Measurements from ENCODE around the gene FLAD1.
A peak's percentile ranks its signal among the peaks of the same experiment; 100 is the strongest.

Gene FLAD1

GRCh38 chr1:155013632-155014031, 30.5 kb downstream of the FLAD1 start:
- no peak for TF ChIP-seq POLR2A (IDR thresholded peaks at IDR 0.05; ENCODE audit: extremely low read depth, insufficient read length)
- TF ChIP-seq, protein P1, sequence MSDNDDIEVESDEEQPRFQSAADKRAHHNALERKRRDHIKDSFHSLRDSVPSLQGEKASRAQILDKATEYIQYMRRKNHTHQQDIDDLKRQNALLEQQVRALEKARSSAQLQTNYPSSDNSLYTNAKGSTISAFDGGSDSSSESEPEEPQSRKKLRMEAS (IDR thresholded peaks at IDR 0.05; ENCODE audit: low read depth, low read length), result no peak
- peak; percentile 60 for DNase-seq (ENCODE audit: low read depth)
- no peak overlapping the region for H3K4me3 ChIP-seq (ENCODE audit: low read depth, low read length)

DNA sequence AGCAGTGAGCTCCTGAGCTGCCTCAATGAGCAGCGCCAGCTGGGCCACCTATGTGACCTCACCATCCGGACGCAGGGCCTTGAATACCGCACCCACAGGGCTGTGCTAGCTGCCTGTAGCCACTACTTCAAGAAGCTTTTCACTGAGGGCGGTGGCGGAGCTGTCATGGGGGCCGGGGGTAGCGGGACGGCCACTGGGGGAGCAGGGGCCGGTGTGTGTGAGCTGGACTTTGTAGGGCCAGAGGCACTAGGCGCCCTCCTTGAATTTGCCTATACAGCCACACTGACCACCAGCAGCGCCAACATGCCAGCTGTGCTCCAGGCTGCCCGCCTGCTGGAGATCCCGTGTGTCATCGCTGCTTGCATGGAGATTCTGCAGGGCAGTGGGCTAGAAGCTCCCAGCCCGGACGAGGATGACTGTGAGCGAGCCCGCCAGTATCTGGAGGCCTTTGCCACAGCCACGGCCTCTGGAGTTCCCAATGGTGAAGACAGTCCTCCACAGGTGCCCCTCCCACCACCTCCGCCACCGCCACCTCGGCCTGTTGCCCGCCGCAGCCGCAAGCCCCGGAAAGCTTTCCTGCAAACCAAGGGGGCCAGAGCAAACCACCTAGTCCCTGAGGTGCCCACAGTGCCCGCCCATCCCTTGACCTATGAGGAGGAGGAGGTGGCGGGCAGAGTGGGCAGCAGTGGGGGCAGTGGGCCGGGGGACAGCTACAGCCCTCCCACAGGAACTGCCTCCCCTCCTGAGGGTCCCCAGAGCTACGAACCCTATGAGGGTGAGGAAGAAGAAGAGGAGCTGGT, 31.8 kb downstream of the FLAD1 start:
- TF ChIP-seq MYC (IDR thresholded peaks at IDR 0.05; ENCODE audit: low read depth, low read length) (no peak), POLR2A (IDR thresholded peaks at IDR 0.05; ENCODE audit: extremely low read depth, insufficient read length) (no peak), CTCF (IDR thresholded peaks at IDR 0.05; ENCODE audit: low read depth, low read length) (no peak)
- TF ChIP-seq, protein P1 (IDR thresholded peaks at IDR 0.05; ENCODE audit: low read depth, low read length), result no peak
- no peak for DNase-seq (ENCODE audit: low read depth)
- no peak overlapping the region for H3K4me3 ChIP-seq (ENCODE audit: low read depth, low read length)

DNA sequence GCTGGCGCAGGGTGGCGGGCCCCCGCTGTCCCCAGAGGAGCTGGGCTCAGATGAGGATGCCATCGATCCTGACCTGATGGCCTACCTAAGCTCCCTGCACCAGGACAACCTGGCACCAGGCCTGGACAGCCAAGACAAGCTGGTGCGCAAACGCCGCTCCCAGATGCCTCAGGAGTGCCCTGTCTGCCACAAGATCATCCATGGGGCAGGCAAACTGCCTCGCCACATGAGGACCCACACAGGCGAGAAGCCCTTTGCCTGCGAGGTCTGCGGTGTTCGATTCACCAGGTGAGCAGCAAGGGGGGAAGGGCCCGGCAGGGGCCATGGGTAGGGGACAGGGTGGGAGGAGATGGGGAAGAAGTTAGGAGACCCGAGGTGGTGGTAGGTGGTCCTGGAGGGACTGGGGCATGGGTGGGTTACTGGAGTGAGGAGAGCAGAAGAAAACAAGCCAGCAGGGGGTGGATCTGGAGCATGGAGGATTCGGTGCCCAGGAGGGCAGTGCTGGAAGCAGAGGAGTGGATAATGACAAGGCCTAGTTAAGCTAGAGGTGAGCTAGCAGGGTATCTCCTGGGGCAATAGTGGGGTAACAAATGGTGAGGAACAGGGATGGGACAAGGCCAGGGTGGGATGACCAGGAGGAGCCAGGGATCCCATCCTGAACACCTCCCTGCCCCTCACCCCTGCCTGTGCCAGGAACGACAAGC, 32.5 kb downstream of the FLAD1 start:
- DNase-seq (ENCODE audit: low read depth), result no peak
- TF ChIP-seq MYC (IDR thresholded peaks at IDR 0.05; ENCODE audit: low read depth, low read length) (no peak), CTCF (IDR thresholded peaks at IDR 0.05; ENCODE audit: low read depth, low read length) (no peak), POLR2A (IDR thresholded peaks at IDR 0.05; ENCODE audit: extremely low read depth, insufficient read length) (no peak)
- TF ChIP-seq, protein P1 (IDR thresholded peaks at IDR 0.05; ENCODE audit: low read depth, low read length), result no peak
- H3K4me3 ChIP-seq (ENCODE audit: low read depth, low read length), result no peak overlapping the region

DNA sequence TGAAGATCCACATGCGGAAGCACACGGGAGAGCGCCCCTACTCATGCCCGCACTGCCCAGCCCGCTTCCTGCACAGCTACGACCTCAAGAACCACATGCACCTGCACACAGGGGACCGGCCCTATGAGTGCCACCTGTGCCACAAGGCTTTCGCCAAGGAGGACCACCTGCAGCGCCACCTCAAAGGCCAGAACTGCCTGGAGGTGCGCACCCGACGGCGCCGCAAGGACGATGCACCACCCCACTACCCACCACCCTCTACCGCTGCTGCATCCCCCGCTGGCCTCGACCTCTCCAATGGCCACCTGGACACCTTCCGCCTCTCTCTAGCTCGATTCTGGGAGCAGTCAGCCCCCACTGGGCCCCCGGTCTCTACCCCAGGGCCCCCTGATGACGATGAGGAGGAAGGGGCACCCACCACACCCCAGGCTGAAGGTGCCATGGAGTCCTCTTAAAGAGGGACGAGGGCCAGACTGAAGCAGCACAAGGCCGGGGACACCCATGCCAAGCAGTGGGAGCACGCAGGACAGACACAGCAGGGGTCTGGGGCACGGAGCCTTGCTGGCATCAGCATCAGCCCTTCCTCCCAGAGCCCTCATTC, 33.2 kb downstream of the FLAD1 start:
- H3K4me3 ChIP-seq (ENCODE audit: low read depth, low read length), result no peak overlapping the region
- TF ChIP-seq, protein P1 (IDR thresholded peaks at IDR 0.05; ENCODE audit: low read depth, low read length), result no peak
- TF ChIP-seq MYC (IDR thresholded peaks at IDR 0.05; ENCODE audit: low read depth, low read length), result no peak
- no peak for TF ChIP-seq POLR2A (IDR thresholded peaks at IDR 0.05; ENCODE audit: extremely low read depth, insufficient read length)
- DNase-seq (ENCODE audit: low read depth), result peak; percentile 25

- H3K4me3 ChIP-seq (ENCODE audit: low read depth, low read length), result peak overlapping the region; percentile 46
- peak; percentile 95 for DNase-seq (ENCODE audit: low read depth)
- TF ChIP-seq CTCF (IDR thresholded peaks at IDR 0.05; ENCODE audit: low read depth, low read length) (peak; percentile 99), POLR2A (IDR thresholded peaks at IDR 0.05; ENCODE audit: extremely low read depth, insufficient read length) (no peak)
- TF ChIP-seq, protein P1 (IDR thresholded peaks at IDR 0.05; ENCODE audit: low read depth, low read length), result peak; percentile 65; the same call in 1 of the 2 replicates
These were observed 34.1 kb downstream of the FLAD1 start for GRCh38 chr1:155017041-155017945.

- TF ChIP-seq MYC (IDR thresholded peaks at IDR 0.05; ENCODE audit: low read depth, low read length), result no peak
- peak; percentile 15 for TF ChIP-seq POLR2A (IDR thresholded peaks at IDR 0.05; ENCODE audit: extremely low read depth, insufficient read length)
- DNase-seq (ENCODE audit: low read depth), result no peak
- peak overlapping the region; percentile 46 for H3K4me3 ChIP-seq (ENCODE audit: low read depth, low read length)
These were observed 34.8 kb downstream of the FLAD1 start for GRCh38 chr1:155017946-155018316.
